RWPE1 (cell line): ENCODE results near the gene HSD17B3.
"Not testable (repeated sequence)": the region's sequence is repeated elsewhere in the genome, so short reads cannot be mapped to it uniquely, and the experiment has no call there.

Experiments
- CTCF ChIA-PET: fragments of 350-600 bp; sonication (Branson Sonifier 250); formaldehyde crosslinking; extraction: SDS; loops from one replicate; lab custom pipeline; 2021; lab: Yijun Ruan, JAX
- POLR2A ChIA-PET: fragments of 400-600 bp; formaldehyde crosslinking; extraction: SDS; loops from one replicate; lab custom pipeline; 2020; ENCODE audit warnings: antibody characterized with exemption; ENCODE audit not compliant: low non-redundant PET; lab: Yijun Ruan, JAX
- DNase-seq: peaks from one replicate; pipeline ENCODE4 v3.0.0; 2012; ENCODE audit warnings: low spot score
- H3K27ac ChIP-seq: fragments of 450-650 bp; 2 replicates; pipeline ENCODE4 v1.5.1; 2017
- CTCF ChIP-seq: fragments of 450-650 bp; conservative IDR thresholded peaks from 2 replicates; pipeline ENCODE4 v1.5.1; 2017; ENCODE audit warnings: low read depth, mild to moderate bottlenecking

Gene HSD17B3

GRCh38 chr9:96201140-96201539 lies 100.8 kb downstream of the HSD17B3 start:
- no peak for DNase-seq
- no peak overlapping the region for H3K27ac ChIP-seq
- ChIA-PET CTCF (interaction anchor here (0.7 to 1.1 kb wide), 2 partner anchors 14 to 124 kb away, joined by 3 read pairs; no protein-coding TSS in a partner anchor), POLR2A (no interaction called here)
- no peak for TF ChIP-seq CTCF

GRCh38 chr9:96199006-96199405 lies 103.0 kb downstream of the HSD17B3 start:
- no peak for DNase-seq
- ChIA-PET CTCF (no interaction called here), POLR2A (no interaction called here)
- no peak for TF ChIP-seq CTCF
- H3K27ac ChIP-seq = no peak overlapping the region

DNA sequence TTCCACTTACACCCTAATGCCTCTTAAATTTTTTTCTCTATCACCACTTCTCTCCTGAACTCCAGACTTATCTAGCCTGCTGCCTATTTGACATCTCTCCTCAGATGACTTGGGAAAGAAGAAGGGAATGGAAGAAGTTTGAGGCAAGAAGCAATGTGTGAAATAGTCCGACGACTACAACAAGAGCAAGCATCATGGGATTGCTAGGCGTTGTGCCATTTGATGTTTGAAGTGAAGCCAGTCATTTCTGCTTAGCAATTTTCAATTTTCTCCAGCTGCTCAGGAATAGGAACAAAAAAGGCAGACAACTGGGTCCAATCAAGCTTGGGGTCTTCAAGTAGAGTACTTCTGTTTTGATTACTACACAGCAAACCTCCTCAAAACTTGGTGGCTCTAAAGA lies 106.4 kb downstream of the HSD17B3 start:
- POLR2A ChIA-PET = no interaction called here
- H3K27ac ChIP-seq = no peak overlapping the region
- CTCF ChIA-PET = no interaction called here
- DNase-seq = no peak
- TF ChIP-seq CTCF = no peak

DNA sequence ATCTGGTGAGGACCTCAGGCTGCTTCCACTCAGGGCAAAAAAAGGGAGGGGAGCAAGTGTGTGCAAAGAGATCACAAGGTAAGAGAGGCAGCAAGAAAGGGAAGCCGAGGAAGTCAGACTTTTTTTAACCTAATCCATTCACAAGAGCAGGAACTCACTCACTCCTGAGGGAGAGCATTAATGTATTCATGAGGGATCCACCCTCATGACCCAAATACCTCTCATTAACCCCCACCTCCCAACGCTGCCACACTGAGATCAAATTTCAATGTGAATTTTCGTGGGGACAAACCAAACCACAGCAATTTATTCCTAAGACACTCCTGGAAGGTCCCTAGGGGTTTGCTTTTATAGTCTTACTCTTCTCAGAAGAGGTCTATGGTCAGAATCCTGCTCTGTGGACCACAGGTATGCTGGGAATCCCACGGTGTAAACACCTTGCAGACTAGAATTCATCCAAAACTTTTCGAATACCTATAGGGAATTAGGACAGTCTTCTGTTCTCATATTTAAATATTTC lies 108.7 kb downstream of the HSD17B3 start:
- ChIA-PET POLR2A (no interaction called here), CTCF (interaction anchor here (1.1 to 1.4 kb wide), 2 partner anchors 24 to 39 kb away, joined by 3 to 4 read pairs; no protein-coding TSS in a partner anchor)
- no peak overlapping the region for H3K27ac ChIP-seq
- no peak for DNase-seq
- TF ChIP-seq CTCF = no peak

GRCh38 chr9:96192710-96193109 lies 109.3 kb downstream of the HSD17B3 start:
- POLR2A ChIA-PET = no interaction called here
- H3K27ac ChIP-seq = no peak overlapping the region
- no peak for DNase-seq
- TF ChIP-seq CTCF = no peak
- CTCF ChIA-PET = interaction anchor here (0.6 to 1.4 kb wide), 4 partner anchors 25 to 1568 kb away, joined by 3 to 7 read pairs (median 4); no protein-coding TSS in a partner anchor

GRCh38 chr9:96189995-96190394 lies 112.0 kb downstream of the HSD17B3 start:
- no peak for TF ChIP-seq CTCF
- no peak for DNase-seq
- ChIA-PET POLR2A (no interaction called here), CTCF (no interaction called here)
- no peak overlapping the region for H3K27ac ChIP-seq

DNA sequence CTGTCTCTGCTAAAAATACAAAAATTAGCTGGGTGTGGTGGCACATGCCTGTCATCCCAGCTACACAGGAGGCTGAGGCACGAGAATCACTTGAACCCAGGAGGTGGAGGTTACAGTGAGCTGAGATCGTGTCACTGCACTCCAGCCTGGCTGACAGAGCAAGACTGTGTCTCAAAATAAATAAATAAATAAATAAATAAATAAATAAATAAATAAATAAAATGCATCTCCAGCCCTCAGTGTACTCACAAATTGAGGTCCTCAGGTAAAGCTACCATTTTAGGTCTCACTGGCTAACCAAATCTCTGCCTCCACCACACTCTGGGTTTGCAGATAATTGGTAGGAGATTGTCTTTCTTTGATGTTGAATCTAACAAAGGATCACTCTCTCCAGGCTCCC lies 112.4 kb downstream of the HSD17B3 start:
- POLR2A ChIA-PET, CTCF ChIA-PET, H3K27ac ChIP-seq, DNase-seq: not testable (repeated sequence)
